Activated CD4-positive, CD25-positive, alpha-beta regulatory T cell treated with anti-CD3 and anti-CD28 coated beads, Interleukin-2, amount 50 U/mL, for 16 hours (primary cell): ENCODE data around the gene ZNF576.
"Not testable (repeated sequence)": the region's sequence is repeated elsewhere in the genome, so short reads cannot be mapped to it uniquely, and the experiment has no call there.

Experiments
- DNase-seq: peaks from one replicate; pipeline ENCODE4 v3.0.0-alpha.2; 2020; ENCODE audit warnings: low read depth, low spot score

The ZNF576 gene

DNA sequence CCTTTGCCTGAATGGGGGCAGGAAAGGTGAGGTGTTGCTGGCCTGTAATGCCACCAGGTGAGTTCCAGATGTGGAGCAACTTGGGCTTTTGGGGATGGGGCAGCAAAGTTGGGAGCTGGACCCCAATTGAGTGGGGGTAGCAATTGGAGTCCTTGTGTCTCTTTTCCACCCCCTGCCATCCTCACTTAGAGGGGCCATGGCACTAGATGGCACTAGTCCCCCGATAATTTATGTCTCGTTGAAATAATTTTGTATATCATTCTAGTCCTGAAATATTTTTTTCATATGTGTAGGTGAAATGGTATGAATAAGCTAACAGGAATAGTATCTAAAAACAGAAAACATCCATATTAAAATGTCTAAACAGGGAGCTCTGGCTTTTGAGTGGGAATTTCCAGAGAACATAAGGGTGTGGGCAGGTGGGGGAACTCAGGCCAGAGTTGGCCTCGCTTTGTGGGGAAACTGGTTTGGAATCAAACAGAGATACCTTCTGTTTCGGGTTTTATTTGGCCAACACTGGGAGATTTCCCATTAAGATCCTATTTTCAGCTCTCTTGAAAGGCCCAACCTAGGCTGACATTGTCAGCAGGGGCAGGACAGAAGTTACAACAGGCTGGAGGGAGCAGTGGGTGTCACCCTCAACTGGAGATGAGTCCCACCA is 3.4 kb downstream of the ZNF576 start:
- no peak for DNase-seq

DNA sequence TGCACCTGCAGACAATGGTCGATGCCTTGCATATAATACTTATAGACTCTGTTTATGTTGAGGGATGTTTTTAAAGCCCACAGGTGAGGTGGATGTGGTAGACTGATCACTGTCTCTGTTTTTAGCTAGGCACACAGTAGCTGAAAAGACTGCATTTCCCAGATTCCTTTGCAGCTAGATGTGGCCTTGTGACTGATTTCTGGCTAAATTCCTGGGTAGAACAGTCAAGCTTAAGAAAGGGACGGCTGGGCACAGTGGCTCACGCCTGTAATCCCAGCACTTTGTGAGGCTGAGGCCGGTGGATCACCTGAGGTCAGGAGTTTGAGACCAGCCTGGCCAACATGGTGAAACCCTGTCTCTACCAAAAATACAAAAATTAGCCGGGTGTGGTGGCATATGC is 3.9 kb downstream of the ZNF576 start:
- not testable (repeated sequence) for DNase-seq

DNA sequence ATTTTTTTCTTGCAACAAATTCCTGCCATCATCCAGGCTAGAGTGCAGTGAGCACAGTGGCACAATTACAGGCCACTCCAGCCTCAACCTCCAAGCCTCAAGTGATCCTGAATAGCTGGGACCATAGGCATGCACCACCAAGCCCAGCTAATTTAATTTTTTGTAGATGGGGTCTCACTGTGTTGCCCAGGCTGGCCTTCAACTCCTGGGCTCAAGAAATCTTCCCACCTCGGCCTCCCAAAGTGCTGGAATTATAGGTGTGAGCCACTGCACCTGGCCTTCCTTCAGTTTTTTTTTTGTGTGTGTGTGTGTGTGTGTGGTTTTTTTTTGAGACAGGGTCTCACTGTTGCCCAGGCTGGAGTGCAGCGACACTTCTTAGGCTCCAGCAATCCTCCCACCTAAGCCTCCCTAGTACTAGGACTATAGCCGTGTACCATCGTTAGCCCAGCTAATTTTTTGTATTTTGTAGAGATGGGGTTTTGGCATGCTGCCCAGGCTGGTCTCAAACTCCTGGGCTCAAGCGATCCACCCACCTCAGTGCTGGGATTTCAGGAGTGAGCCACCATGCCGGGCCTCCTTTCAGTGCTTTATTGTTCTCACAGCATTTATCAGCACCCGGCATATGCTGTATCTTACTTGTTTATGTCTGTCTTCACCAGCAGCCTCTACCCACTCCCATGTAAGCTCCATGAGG is 9.6 kb downstream of the ZNF576 start:
- no peak for DNase-seq

- no peak for DNase-seq
These were observed 10.3 kb downstream of the ZNF576 start for GRCh38 chr19:43606569-43607229.

DNA sequence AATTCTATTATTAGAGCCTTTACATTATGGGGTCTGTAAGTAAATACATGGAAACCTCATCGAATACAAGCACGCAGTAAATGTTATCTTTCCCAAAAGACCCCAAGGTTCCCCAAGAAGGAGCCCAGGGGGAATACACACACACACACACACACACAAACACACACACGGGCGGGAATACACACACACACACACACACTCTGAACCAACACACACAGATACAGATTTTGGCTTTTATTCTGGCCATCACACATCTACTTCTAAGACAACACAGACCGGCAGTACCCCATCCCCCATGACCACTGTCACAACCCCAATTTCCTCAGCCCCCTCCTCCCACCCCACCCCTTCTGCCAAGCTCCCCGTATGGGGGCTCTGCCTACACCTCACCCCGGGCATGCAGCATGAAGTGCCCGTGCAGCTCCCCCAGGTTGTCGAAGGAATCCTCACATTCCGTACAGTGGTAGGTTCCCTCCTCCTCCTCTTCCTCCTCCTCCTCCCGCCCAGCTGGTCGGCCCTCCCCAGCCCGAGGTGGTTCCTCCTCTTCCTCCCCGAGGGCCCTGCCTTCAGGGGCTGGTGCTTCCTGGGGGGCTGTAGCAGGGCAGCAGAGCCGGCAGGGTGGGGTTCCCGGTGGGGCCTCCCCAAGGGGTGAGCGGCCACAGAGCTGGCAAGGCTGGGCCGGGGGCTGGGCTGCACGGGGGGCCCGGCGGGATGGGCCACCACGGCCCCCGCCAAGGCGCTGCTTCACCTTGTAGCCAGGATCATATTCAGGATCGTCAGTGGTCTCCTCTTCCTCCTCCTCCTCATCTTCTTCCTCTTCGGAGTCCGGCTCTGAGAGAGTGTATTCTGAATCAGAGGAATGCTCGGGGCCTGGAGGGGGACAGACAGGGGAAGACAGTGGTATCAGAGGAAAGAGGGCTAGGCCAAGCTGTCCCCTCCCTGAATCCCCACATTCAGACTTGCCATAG is 11.1 kb downstream of the ZNF576 start:
- DNase-seq, result no peak

DNA sequence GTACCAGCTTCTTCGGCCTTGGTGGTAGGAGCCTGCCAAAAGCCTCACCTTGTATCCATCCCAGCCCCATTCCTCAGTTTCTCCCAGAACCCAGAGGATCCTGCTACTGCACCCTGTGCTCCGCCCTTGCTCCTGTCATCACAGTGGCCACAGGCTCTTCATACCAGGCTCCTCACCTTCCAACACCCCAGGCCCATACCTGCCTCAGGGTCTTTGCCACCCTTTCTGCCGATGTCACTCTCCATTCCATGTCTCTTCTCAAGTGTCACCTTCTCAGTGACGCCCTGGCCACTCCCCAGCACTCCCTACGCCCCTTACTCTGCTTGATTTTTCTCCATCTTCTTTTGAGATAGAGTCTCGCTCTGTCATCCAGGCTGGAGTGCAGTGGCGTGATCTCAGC is 13.5 kb downstream of the ZNF576 start:
- DNase-seq, result no peak

DNA sequence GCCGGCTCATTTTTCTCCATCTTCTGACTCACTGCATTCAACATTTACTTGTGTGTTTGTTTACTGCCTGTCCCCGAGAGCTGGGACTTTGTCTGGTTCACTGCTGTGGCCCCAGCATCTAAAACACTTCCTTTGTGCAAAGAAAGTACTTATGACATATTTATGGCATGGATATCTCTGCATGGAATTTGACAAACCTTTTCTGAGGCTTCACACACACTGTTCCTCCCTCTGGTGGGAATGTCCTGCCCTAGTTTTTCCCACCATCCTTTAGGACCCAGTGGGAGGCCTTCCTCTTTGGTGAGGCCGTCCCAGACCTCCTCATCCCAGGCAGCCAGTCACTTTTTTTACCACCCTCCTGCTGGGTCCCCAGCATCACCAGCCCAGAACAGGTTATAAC is 14.1 kb downstream of the ZNF576 start:
- no peak for DNase-seq

DNA sequence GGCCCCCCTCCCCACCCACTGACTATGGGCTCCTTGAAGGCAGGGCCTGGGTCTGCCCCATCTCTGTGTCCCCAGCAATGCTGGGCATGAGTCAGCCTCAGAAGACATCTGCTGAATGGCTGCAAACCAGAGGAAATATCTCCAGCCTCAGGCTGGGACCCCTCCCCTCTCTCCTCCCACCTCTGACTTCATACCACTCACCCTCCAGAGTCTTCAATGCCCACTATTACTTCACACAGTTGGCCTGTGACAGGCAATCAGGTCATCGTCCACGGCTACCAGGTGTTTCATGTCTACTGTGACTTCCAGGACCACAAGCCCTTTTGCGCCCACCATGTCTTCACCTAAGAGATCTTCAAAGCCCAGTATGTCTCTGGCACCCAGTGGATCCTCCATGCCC is 15.4 kb downstream of the ZNF576 start, which contains the start of gene SRRM5:
Gene SRRM5 (plus strand): TSS at position 301 of the 400 bp plus-strand sequence. CDS start 34 bp downstream, at position 335.
- no peak for DNase-seq

GRCh38 chr19:43612374-43612773 is 16.0 kb downstream of the ZNF576 start:
- DNase-seq, result no peak

DNA sequence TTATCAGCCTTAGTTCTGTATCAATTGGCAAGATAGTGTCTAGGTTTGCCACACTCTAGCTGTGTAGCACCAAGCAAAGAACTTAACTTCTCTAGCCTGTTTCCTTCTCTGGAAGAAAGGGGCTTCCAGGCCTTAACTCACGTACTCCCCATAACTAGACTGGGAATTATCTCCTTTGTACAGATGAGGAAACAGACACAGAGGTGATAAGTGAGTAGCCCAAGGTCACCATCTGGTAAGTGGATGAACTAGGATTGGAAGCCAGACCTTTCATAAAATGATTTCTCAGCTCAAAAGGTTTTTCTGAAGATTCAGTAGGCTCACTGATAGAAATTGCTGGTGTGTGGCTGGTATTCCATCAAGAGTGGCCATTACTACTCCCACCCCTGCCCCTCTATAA is 19.9 kb downstream of the ZNF576 start:
- no peak for DNase-seq

- no peak for DNase-seq
These were observed 20.6 kb downstream of the ZNF576 start for GRCh38 chr19:43616954-43617353.

- no peak for DNase-seq
These were observed 22.5 kb downstream of the ZNF576 start for GRCh38 chr19:43618921-43619261.

- DNase-seq, result peak; percentile 76
These were observed 23.1 kb downstream of the ZNF576 start, which contains the start of gene ZNF428 for GRCh38 chr19:43619262-43620060. Gene ZNF428 (minus strand): TSS chr19:43619629. CDS start chr19:43614304, 5,325 bp downstream.

- no peak for DNase-seq
These were observed 23.9 kb downstream of the ZNF576 start for GRCh38 chr19:43620061-43621001.

DNA sequence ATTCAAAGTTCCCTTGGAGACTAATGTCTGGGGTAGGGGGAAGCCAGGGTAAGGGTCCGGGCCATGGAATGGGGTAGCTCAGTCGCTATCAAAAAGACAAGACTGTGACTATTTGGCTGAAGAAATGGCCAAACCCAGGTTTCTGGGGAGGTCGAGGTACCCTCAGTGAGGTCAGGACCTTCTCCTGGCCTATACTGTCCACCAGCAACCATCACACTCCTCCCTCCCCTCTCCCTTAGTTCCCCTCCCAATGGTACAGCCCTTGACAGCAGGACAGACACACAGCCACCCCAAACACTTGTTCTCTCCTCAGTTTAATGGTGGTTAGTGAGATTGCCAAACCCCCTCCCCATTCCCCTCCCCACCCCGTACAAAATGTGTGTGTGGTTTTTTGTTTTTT is 25.7 kb downstream of the ZNF576 start:
- DNase-seq, result no peak

DNA sequence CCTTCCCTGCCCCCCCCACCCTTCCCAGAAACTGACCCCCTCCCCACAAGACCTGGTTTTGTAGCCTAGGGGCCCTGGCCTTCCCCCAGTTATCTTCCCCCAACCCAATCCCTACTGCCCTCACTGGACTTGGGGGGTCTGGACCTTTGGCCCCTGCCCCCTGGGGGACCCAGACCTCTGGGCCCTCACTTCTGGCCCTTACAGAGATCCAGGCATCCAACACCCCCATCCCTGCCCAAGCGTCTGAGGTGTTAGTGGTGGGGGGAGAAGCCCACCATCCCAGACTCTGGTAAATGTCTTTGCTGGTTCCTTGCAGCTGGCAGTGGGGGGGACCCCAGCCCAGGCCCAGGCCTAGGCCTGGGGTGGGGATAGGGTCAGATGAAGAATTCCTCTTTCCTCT is 26.6 kb downstream of the ZNF576 start:
- DNase-seq, result no peak

GRCh38 chr19:43623889-43624670 is 27.7 kb downstream of the ZNF576 start:
- no peak for DNase-seq

GRCh38 chr19:43624933-43625332 is 28.5 kb downstream of the ZNF576 start:
- peak; percentile 71 for DNase-seq
